Parathyroid adenoma (tissue), 2 donors: ENCODE data around the gene BMPR1B.

Source experiments
- H2AFZ ChIP-seq: fragments of 300-600 bp; sonication (generic); one replicate; pipeline ENCODE4 v1.7.0; 2017; ENCODE audit warnings: antibody characterized with exemption, mild to moderate bottlenecking
- H3K27ac ChIP-seq: fragments of 300-600 bp; sonication (generic); one replicate; pipeline ENCODE4 v1.7.0; 2017
- H3K27me3 ChIP-seq: fragments of 300-600 bp; sonication (generic); one replicate; pipeline ENCODE4 v1.7.0; 2017; ENCODE audit warnings: low read length; ENCODE audit not compliant: control insufficient read depth, insufficient read depth
- H3K36me3 ChIP-seq: fragments of 300-600 bp; sonication (generic); one replicate; pipeline ENCODE4 v1.7.0; 2017; ENCODE audit warnings: low read length; ENCODE audit not compliant: control insufficient read depth, insufficient read depth
- H3K4me1 ChIP-seq: fragments of 300-600 bp; sonication (generic); one replicate; pipeline ENCODE4 v1.7.0; 2017; ENCODE audit warnings: control low read depth
- H3K4me2 ChIP-seq: fragments of 300-600 bp; sonication (generic); one replicate; pipeline ENCODE4 v1.7.0; 2017; ENCODE audit warnings: low read length
- H3K4me3 ChIP-seq: fragments of 300-600 bp; sonication (generic); one replicate; pipeline ENCODE4 v1.7.0; 2017; ENCODE audit warnings: low read depth, low read length
- H3K79me2 ChIP-seq: fragments of 300-600 bp; sonication (generic); one replicate; pipeline ENCODE4 v1.7.0; 2017; ENCODE audit warnings: control low read depth
- H3K9ac ChIP-seq: fragments of 300-600 bp; sonication (generic); one replicate; pipeline ENCODE4 v1.7.0; 2017; ENCODE audit warnings: mild to moderate bottlenecking
- H3K9me3 ChIP-seq: fragments of 300-600 bp; sonication (generic); one replicate; pipeline ENCODE4 v1.7.0; 2017; ENCODE audit warnings: low read length; ENCODE audit not compliant: control insufficient read depth
- CTCF ChIP-seq: fragments of 300-600 bp; sonication (generic); IDR thresholded peaks from one replicate; pipeline ENCODE4 v1.7.0; 2017; ENCODE audit warnings: antibody characterized with exemption, mild to moderate bottlenecking
- donor health status: primary hyperparathyroidism.

Gene BMPR1B

GRCh38 chr4:95193391-95194224 is 435.9 kb downstream of the BMPR1B start:
- H3K27ac ChIP-seq: no peak overlapping the region
- H3K36me3 ChIP-seq: no peaks in the 10 kb centered on the region
- no peak overlapping the region for H3K9ac ChIP-seq
- H2AFZ ChIP-seq: no peak overlapping the region
- no peak overlapping the region for H3K4me2 ChIP-seq
- H3K9me3 ChIP-seq: no peaks in the 10 kb centered on the region
- H3K27me3 ChIP-seq: no peaks in the 10 kb centered on the region
- no peaks in the 10 kb centered on the region for H3K79me2 ChIP-seq
- H3K4me3 ChIP-seq: no peak overlapping the region
- no peak for TF ChIP-seq CTCF
- H3K4me1 ChIP-seq: no peaks in the 10 kb centered on the region

- no peak for TF ChIP-seq CTCF
- H3K79me2 ChIP-seq: no peaks in the 10 kb centered on the region
Observed at GRCh38 chr4:95197353-95197752, 439.6 kb downstream of the BMPR1B start.

DNA sequence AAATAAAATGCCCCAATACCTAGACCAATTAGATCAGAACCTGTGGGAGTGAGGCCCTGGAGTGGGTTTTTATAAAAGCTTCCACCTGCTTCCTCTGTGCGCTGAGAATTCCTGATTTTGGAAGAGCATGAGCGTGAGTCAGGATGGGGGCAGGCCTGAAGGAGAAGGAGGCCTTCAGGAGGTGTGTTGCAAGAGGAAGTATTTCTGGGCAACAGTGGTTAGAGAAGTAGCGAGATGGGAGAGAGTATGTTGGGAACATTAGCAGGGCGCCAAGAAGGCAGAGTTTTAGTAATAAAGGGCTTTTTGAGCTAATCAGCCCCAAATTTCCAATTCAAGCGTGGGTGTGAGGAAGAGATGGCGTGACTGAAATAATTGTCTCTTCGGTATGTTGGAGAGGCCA is 441.2 kb downstream of the BMPR1B start:
- TF ChIP-seq CTCF: no peak
- Histone ChIP-seq H2AFZ (no peak overlapping the region), H3K9me3 (no peaks in the 10 kb centered on the region), H3K27ac (no peak overlapping the region), H3K36me3 (no peaks in the 10 kb centered on the region), H3K27me3 (no peaks in the 10 kb centered on the region), H3K9ac (no peak overlapping the region), H3K79me2 (no peaks in the 10 kb centered on the region), H3K4me2 (no peak overlapping the region), H3K4me3 (no peak overlapping the region), H3K4me1 (no peaks in the 10 kb centered on the region)

More at GRCh38 chr4:95197353-95197752, 439.6 kb downstream of the BMPR1B start:
- Histone ChIP-seq H3K4me1 (no peaks in the 10 kb centered on the region), H3K4me2 (no peak overlapping the region), H3K9me3 (no peaks in the 10 kb centered on the region), H3K36me3 (no peaks in the 10 kb centered on the region), H3K27ac (no peak overlapping the region), H3K4me3 (no peak overlapping the region), H3K9ac (no peak overlapping the region), H3K27me3 (no peaks in the 10 kb centered on the region), H2AFZ (no peak overlapping the region)

DNA sequence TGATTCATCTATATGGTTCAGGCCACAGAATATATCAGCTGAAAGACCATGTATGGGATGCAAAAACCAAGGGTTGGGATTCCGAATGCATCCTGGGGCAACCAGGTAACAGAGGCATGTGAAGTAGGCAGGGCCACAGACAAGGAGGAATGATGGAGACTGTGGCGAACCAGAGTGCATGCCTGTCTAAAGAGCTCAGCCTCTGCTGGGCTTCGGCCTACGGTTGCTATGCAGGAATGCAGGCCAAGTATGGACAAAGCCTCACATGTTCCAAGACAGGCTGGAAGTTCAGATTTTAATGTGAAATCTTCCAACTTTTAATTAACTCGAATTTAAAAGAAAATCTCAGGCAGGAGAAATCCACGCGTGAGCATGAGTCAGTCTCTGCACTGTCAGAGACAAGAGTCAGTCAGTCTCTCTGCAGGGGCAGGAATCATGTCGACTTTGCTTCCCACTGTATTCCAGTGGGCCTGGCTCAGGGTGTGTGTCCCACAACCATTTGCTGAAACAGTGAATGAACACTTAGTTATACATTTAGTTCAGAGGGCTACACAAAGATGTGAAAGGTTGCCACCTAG is 446.6 kb downstream of the BMPR1B start:
- Histone ChIP-seq H3K36me3 (no peaks in the 10 kb centered on the region), H3K4me3 (no peak overlapping the region), H3K4me2 (no peak overlapping the region), H3K9me3 (no peaks in the 10 kb centered on the region), H2AFZ (no peak overlapping the region), H3K79me2 (no peaks in the 10 kb centered on the region), H3K4me1 (no peaks in the 10 kb centered on the region), H3K27ac (no peak overlapping the region), H3K9ac (no peak overlapping the region), H3K27me3 (no peaks in the 10 kb centered on the region)
- TF ChIP-seq CTCF: no peak
